HCT116 (cell line): ENCODE measurements around the gene LAMC3. TPM values are rescaled to one million over a fixed set of nuclear protein-coding genes. Genes with fewer than 3 reads are reported as not detected.

Experiments used
- ATAC-seq: fragments of 200-7000 bp; cut with Tn5 transposase; 2 replicates; pipeline ENCODE4 v1.9.1; 2020; ENCODE audit warnings: mild to moderate bottlenecking, moderate library complexity
- BruUV-seq: library from RNA; stranded (reverse); fragments of 400-500 nt; replicated peaks from 2 replicates; lab custom pipeline; 2021; lab: Mats Ljungman, UMichigan
- CTCF ChIA-PET: fragments of 300-600 bp; sonication (Branson Sonifier 250); formaldehyde crosslinking; loops from one replicate; lab custom pipeline; 2021; ENCODE audit warnings: antibody characterized with exemption; lab: Charles Lee
- POLR2A ChIA-PET: fragments of 300-600, 350-600 bp; sonication (Branson Sonifier 250); formaldehyde crosslinking; loops from one replicate; lab custom pipeline; 2021; ENCODE audit warnings: antibody characterized with exemption; lab: Charles Lee
- RAD21 ChIA-PET, 2 experiments: fragments of 300-600 bp; sonication (Branson Sonifier 250); formaldehyde crosslinking; loops; one replicate each; lab custom pipeline; 2023; ENCODE audit warnings: low total read pairs in 2 of 2; ENCODE audit not compliant: uncharacterized antibody in 2 of 2, unreplicated experiment in 2 of 2, low non-redundant PET in 1 of 2; lab: Charles Lee
- DNase-seq: peaks from one replicate; pipeline ENCODE4 v3.0.0-alpha.2; 2010; ENCODE audit warnings: low read depth, low spot score
- H2AFZ ChIP-seq: fragments of 200-600 bp; shearing (Covaris generic), sonication (generic); 2 replicates; pipeline ENCODE4 v1.6.1; 2017; ENCODE audit warnings: low read depth, mixed run types, mixed read lengths, antibody characterized with exemption, low read length; ENCODE audit not compliant: poor library complexity, severe bottlenecking
- H3K27ac ChIP-seq: 2 replicates; pipeline ENCODE4 v1.5.1; 2012; ENCODE audit warnings: low read depth, low read length
- H3K27me3 ChIP-seq: fragments of 200-600 bp; sonication (generic); 2 replicates; pipeline ENCODE4 v1.6.1; 2016; ENCODE audit warnings: mixed run types, low read length, mixed read lengths; ENCODE audit not compliant: insufficient read depth
- H3K36me3 ChIP-seq, 2 experiments: fragments of 200-500 bp in 1 of 2; fragments of 200-600 bp in 1 of 2; sonication (Bioruptor generic) in 1 of 2; sonication (generic) in 1 of 2; 2 replicates each; pipeline versions ENCODE4 v1.5.1 to v1.6.1; 2014 to 2016; ENCODE audit warnings: low read length in 2 of 2, inconsistent platforms in 1 of 2, mixed read lengths in 1 of 2, mixed run types in 1 of 2; ENCODE audit not compliant: insufficient read depth in 2 of 2, control insufficient read depth in 1 of 2
- H3K4me1 ChIP-seq, 2 experiments: fragments of 200-600 bp in 1 of 2; sonication (generic) in 1 of 2; 2 replicates each; pipeline versions ENCODE4 v1.5.1 to v1.6.1; 2012 to 2017; ENCODE audit warnings: low read length in 2 of 2, inconsistent platforms in 1 of 2, mild to moderate bottlenecking in 1 of 2, mixed read lengths in 1 of 2, mixed run types in 1 of 2, moderate library complexity in 1 of 2; ENCODE audit not compliant: insufficient read depth in 2 of 2, control insufficient read depth in 1 of 2
- H3K4me2 ChIP-seq: fragments of 200-600 bp; sonication (generic); 2 replicates; pipeline ENCODE4 v1.6.1; 2017; ENCODE audit warnings: mixed run types, low read length, mixed read lengths
- H3K4me3 ChIP-seq, 2 experiments: fragments of 200-600 bp in 1 of 2; sonication (generic) in 1 of 2; replicated peaks in 1 of 2; 2 replicates each; pipeline ENCODE4 v1.5.1; 2011 to 2016; ENCODE audit warnings: low read length in 2 of 2, control low read depth in 1 of 2, low read depth in 1 of 2, mild to moderate bottlenecking in 1 of 2, mixed read lengths in 1 of 2, mixed run types in 1 of 2
- H3K79me2 ChIP-seq: fragments of 200-600 bp; sonication (generic); 2 replicates; pipeline ENCODE4 v1.6.1; 2017; ENCODE audit warnings: mild to moderate bottlenecking, mixed run types, low read length, moderate library complexity, mixed read lengths; ENCODE audit not compliant: insufficient read depth
- H3K9ac ChIP-seq: fragments of 200-600 bp; sonication (generic); 2 replicates; pipeline ENCODE4 v1.6.1; 2016; ENCODE audit warnings: low read length, mixed read lengths
- H3K9me2 ChIP-seq: fragments of 200-600 bp; sonication (generic), shearing (Covaris generic); 2 replicates; pipeline ENCODE4 v1.6.1; 2017; ENCODE audit warnings: mixed run types, mild to moderate bottlenecking, moderate library complexity; ENCODE audit not compliant: insufficient read depth
- H3K9me3 ChIP-seq, 2 experiments: fragments of 200-500 bp in 1 of 2; fragments of 200-600 bp in 1 of 2; sonication (Bioruptor generic) in 1 of 2; sonication (generic) in 1 of 2; 2 replicates each; pipeline ENCODE4 v1.6.1; 2014 to 2017; ENCODE audit warnings: low read length in 2 of 2, mixed read lengths in 2 of 2, inconsistent platforms in 1 of 2, low read depth in 1 of 2, mild to moderate bottlenecking in 1 of 2, mixed run types in 1 of 2, moderate library complexity in 1 of 2; ENCODE audit not compliant: control insufficient read depth in 1 of 2, insufficient read depth in 1 of 2
- H4K20me1 ChIP-seq: fragments of 200-600 bp; sonication (generic), shearing (Covaris generic); 2 replicates; pipeline ENCODE4 v1.6.1; 2017; ENCODE audit warnings: mixed run types, mild to moderate bottlenecking, moderate library complexity; ENCODE audit not compliant: insufficient read depth
- CBX3 ChIP-seq: IDR thresholded peaks from 2 replicates; pipeline ENCODE4 v1.6.1; 2012; ENCODE audit warnings: low read depth
- CEBPB ChIP-seq: IDR thresholded peaks from 2 replicates; pipeline ENCODE4 v1.6.1; 2012; ENCODE audit warnings: low read depth
- ELF1 ChIP-seq: IDR thresholded peaks from 2 replicates; pipeline ENCODE4 v1.6.1; 2012; ENCODE audit warnings: low read depth, borderline replicate concordance
- POLR2A ChIP-seq: IDR thresholded peaks from 2 replicates; pipeline ENCODE4 v1.7.0; 2011; ENCODE audit warnings: borderline replicate concordance; ENCODE audit not compliant: insufficient read depth, insufficient read length; ENCODE audit errors: extremely low read depth
- RAD21 ChIP-seq: IDR thresholded peaks from 2 replicates; pipeline ENCODE4 v1.6.1; 2012; ENCODE audit warnings: low read depth, mild to moderate bottlenecking
- YY1 ChIP-seq: IDR thresholded peaks from 2 replicates; pipeline ENCODE4 v1.6.1; 2011; ENCODE audit warnings: low read length, low read depth, moderate library complexity, mild to moderate bottlenecking; ENCODE audit not compliant: insufficient replicate concordance; ENCODE audit errors: extremely low read depth
- intact Hi-C: fragments of 100-400 bp; cut with micrococcal nuclease; formaldehyde crosslinking; loops from 2 replicates; pipeline ENCODE4 v1.10.0; 2022
- total RNA-seq: library from RNA; stranded (reverse); gene quantifications from one replicate; pipeline ENCODE4 v1.2.1, GENCODE V29; 2021; ENCODE audit not compliant: unreplicated experiment
- TF ChIP-seq, protein P1 (sequence below): IDR thresholded peaks from 2 replicates; pipeline ENCODE4 v1.6.1; 2011; ENCODE audit warnings: mild to moderate bottlenecking, low read length, moderate library complexity; ENCODE audit not compliant: insufficient replicate concordance; ENCODE audit errors: extremely low read depth
- TF ChIP-seq, protein P2 (sequence below): IDR thresholded peaks from 2 replicates; pipeline ENCODE4 v1.6.1; 2012; ENCODE audit warnings: low read depth
- TF ChIP-seq, protein P3 (sequence below), 3 experiments: fragments of 200-600 bp in 1 of 3; sonication (generic) in 1 of 3; IDR thresholded peaks in 2 of 3; conservative IDR thresholded peaks in 1 of 3; 2 replicates each; pipeline ENCODE4 v1.5.1; 2012 to 2017; ENCODE audit warnings: low read depth in 2 of 3, low read length in 2 of 3, antibody characterized with exemption in 1 of 3, borderline replicate concordance in 1 of 3, control low read depth in 1 of 3, mild to moderate bottlenecking in 1 of 3, mixed read lengths in 1 of 3, mixed run types in 1 of 3, moderate library complexity in 1 of 3; ENCODE audit not compliant: insufficient read depth in 1 of 3

Gene LAMC3
- total RNA-seq, 1 experiment from 2014 or later = 7.7 TPM

DNA sequence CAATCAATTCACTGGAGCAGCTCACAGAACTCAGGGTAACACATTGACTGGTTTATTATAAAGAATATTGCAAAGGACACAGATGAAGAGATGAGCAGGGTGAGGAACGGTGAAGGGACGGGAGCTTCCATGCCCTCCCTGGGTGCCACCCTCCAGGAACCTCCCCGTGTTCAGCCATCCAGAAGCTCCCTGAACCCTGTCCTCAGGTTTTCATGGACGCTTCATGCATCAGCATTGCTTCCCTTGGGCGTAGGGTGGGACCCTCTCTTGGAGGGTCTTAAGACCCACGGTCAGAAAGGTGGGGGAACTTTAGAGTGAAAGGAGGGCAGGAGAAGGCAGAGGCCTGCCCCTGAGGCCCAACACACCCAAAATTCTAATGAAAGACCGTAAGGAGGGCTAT lies 12.8 kb downstream of the LAMC3 start:
- ChIA-PET RAD21 (no interaction called here), POLR2A (no interaction called here), CTCF (interaction anchor here (1.6 kb wide), 1 partner anchor 25 kb away, joined by 5 read pairs; no protein-coding TSS in a partner anchor)
- H3K36me3 ChIP-seq = no peaks in the 10 kb centered on the region
- DNase-seq (no peak), ATAC-seq (no peak)
- no TSS peak for BruUV-seq
- no peaks in the 10 kb centered on the region for H3K4me1 ChIP-seq
- no peaks in the 10 kb centered on the region for H3K9me3 ChIP-seq
- H3K4me2 ChIP-seq = no peak overlapping the region
- H3K4me3 ChIP-seq = no peak overlapping the region
- TF ChIP-seq RAD21 (no peak), ELF1 (no peak), POLR2A (no peak), YY1 (no peak), CEBPB (no peak), CBX3 (no peak)
- TF ChIP-seq, protein P1, sequence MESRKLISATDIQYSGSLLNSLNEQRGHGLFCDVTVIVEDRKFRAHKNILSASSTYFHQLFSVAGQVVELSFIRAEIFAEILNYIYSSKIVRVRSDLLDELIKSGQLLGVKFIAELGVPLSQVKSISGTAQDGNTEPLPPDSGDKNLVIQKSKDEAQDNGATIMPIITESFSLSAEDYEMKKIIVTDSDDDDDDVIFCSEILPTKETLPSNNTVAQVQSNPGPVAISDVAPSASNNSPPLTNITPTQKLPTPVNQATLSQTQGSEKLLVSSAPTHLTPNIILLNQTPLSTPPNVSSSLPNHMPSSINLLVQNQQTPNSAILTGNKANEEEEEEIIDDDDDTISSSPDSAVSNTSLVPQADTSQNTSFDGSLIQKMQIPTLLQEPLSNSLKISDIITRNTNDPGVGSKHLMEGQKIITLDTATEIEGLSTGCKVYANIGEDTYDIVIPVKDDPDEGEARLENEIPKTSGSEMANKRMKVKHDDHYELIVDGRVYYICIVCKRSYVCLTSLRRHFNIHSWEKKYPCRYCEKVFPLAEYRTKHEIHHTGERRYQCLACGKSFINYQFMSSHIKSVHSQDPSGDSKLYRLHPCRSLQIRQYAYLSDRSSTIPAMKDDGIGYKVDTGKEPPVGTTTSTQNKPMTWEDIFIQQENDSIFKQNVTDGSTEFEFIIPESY = no peak
- TF ChIP-seq, protein P2, sequence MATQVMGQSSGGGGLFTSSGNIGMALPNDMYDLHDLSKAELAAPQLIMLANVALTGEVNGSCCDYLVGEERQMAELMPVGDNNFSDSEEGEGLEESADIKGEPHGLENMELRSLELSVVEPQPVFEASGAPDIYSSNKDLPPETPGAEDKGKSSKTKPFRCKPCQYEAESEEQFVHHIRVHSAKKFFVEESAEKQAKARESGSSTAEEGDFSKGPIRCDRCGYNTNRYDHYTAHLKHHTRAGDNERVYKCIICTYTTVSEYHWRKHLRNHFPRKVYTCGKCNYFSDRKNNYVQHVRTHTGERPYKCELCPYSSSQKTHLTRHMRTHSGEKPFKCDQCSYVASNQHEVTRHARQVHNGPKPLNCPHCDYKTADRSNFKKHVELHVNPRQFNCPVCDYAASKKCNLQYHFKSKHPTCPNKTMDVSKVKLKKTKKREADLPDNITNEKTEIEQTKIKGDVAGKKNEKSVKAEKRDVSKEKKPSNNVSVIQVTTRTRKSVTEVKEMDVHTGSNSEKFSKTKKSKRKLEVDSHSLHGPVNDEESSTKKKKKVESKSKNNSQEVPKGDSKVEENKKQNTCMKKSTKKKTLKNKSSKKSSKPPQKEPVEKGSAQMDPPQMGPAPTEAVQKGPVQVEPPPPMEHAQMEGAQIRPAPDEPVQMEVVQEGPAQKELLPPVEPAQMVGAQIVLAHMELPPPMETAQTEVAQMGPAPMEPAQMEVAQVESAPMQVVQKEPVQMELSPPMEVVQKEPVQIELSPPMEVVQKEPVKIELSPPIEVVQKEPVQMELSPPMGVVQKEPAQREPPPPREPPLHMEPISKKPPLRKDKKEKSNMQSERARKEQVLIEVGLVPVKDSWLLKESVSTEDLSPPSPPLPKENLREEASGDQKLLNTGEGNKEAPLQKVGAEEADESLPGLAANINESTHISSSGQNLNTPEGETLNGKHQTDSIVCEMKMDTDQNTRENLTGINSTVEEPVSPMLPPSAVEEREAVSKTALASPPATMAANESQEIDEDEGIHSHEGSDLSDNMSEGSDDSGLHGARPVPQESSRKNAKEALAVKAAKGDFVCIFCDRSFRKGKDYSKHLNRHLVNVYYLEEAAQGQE = no peak
- TF ChIP-seq, protein P3, sequence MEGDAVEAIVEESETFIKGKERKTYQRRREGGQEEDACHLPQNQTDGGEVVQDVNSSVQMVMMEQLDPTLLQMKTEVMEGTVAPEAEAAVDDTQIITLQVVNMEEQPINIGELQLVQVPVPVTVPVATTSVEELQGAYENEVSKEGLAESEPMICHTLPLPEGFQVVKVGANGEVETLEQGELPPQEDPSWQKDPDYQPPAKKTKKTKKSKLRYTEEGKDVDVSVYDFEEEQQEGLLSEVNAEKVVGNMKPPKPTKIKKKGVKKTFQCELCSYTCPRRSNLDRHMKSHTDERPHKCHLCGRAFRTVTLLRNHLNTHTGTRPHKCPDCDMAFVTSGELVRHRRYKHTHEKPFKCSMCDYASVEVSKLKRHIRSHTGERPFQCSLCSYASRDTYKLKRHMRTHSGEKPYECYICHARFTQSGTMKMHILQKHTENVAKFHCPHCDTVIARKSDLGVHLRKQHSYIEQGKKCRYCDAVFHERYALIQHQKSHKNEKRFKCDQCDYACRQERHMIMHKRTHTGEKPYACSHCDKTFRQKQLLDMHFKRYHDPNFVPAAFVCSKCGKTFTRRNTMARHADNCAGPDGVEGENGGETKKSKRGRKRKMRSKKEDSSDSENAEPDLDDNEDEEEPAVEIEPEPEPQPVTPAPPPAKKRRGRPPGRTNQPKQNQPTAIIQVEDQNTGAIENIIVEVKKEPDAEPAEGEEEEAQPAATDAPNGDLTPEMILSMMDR (IDR thresholded peaks at IDR 0.05 in 2 of 3, conservative IDR thresholded peaks at IDR 0.05 in 1 of 3; ENCODE audit: borderline replicate concordance in 1 of 3, insufficient read depth in 1 of 3, low read depth in 2 of 3, low read length in 2 of 3) = no peak
- H3K27me3 ChIP-seq = no peaks in the 10 kb centered on the region
- H4K20me1 ChIP-seq = no peaks in the 10 kb centered on the region
- H2AFZ ChIP-seq = no peak overlapping the region
- no peak overlapping the region for H3K9ac ChIP-seq
- intact Hi-C loops = no loop called here
- H3K79me2 ChIP-seq = no peaks in the 10 kb centered on the region
- H3K9me2 ChIP-seq = no peaks in the 10 kb centered on the region
- no peak overlapping the region for H3K27ac ChIP-seq
